Measurements from ENCODE around the gene AP1M1.

DNA sequence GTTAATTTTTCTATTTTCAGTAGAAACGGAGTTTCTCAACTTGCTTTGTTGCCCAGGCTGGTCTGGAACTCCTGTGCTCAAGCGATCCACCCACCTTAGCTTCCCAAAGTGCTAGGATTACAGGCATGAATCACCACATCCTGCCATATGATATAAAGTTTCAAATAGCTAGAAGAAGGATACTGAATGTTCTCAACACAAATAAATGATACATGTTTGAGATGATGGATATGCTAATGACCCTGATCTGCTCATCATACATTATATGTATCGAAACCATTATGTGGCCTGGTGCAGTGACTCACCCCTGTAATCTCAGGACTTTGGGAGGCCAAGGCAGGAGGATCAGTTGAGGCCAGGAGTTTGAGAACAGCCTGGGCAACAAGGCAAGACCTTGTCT lies 35.9 kb upstream of the AP1M1 start:
- TF ChIP-seq, protein P1, sequence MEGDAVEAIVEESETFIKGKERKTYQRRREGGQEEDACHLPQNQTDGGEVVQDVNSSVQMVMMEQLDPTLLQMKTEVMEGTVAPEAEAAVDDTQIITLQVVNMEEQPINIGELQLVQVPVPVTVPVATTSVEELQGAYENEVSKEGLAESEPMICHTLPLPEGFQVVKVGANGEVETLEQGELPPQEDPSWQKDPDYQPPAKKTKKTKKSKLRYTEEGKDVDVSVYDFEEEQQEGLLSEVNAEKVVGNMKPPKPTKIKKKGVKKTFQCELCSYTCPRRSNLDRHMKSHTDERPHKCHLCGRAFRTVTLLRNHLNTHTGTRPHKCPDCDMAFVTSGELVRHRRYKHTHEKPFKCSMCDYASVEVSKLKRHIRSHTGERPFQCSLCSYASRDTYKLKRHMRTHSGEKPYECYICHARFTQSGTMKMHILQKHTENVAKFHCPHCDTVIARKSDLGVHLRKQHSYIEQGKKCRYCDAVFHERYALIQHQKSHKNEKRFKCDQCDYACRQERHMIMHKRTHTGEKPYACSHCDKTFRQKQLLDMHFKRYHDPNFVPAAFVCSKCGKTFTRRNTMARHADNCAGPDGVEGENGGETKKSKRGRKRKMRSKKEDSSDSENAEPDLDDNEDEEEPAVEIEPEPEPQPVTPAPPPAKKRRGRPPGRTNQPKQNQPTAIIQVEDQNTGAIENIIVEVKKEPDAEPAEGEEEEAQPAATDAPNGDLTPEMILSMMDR (IDR thresholded peaks at IDR 0.05) = no peak
- TF ChIP-seq POLR2A (IDR thresholded peaks at IDR 0.05) (no peak), EP300 (IDR thresholded peaks at IDR 0.05) (no peak), POLR2AphosphoS5 (IDR thresholded peaks at IDR 0.05) (no peak)
